Anterior cingulate cortex (tissue), 58 donors: ENCODE data around the gene MOB3A.

Source experiments
- DNase-seq, 58 donors: peaks; one replicate each; lab custom pipeline; 2025; lab: John Stamatoyannopoulos, UW

MOB3A gene

DNA sequence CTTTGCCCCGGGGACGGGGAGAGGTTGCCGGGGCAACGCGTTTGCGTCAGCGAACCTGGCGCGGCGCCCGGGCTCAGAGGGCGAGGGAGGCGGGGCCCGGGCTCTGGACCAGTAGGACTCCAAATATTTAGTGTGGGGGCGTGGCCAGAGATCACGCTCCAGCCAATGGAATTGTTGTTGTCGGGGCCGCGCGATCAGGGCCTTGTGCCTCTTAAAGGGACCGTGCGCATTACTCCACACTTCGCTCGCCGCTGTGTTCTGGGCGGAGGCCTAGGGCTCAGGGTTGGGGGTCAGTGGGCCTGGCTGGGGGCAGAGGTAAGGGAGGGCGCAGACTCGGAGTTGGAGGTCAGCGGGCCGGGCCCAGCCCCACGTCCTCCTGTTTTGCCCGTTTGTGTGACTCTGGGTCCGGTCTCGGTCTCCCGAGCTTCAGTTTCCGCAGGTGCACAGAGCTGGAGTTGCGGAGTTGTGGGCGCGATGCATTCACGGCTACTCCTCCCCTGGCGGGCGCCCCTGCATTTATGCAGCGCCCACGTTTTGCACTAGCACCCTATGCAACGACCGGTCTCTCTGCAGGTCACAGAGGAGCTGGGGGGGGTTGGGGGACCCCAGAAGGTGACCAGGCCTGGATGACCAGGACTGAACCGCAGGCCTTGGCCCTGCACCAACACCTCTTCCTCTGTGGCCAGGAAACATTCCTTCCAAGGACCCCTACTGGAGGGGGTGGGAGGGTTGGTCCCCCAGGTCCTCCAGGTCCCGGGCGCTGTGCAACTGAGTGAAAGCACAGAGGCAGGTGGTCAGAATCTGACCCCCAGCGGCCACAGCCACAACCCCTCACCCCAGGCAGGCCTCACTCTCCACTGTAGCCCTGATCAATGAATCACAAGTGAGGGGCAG is 34.4 kb downstream of the MOB3A start:
- DNase-seq, result peak; percentile 78 to 100 (median 98)

DNA sequence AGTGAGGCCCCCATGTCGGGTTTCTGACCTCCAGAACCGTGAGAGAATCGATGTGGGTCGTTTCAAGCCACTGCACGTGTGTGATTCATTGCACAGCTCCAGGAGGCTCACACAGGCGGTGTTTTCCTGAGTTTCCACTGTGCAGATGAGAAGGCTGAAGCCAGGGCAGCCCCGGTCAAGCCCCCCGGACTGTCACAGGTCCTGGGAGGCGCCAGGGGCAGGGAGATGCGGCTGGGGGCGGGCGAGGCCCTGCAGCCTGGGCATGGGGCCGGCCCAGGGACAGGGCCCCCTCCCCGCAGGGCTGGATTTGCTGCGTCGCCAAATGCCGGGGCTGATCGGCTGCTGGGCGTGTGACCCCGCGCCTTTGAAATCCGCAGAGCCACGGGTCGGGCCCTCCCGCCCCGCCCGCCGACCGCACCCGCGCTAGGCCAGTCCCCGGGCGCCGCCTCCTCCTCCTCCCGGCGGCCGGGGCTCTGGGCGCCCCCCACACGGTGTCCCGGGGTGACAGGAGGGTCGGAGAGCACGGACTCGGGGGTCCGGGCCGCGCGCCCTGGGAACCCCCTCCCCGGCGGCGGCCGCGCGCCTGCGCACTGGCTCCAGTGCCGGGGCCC is 35.1 kb downstream of the MOB3A start:
- peak in 43 of 58 donors; percentile 19 to 91 (median 77) for DNase-seq

DNA sequence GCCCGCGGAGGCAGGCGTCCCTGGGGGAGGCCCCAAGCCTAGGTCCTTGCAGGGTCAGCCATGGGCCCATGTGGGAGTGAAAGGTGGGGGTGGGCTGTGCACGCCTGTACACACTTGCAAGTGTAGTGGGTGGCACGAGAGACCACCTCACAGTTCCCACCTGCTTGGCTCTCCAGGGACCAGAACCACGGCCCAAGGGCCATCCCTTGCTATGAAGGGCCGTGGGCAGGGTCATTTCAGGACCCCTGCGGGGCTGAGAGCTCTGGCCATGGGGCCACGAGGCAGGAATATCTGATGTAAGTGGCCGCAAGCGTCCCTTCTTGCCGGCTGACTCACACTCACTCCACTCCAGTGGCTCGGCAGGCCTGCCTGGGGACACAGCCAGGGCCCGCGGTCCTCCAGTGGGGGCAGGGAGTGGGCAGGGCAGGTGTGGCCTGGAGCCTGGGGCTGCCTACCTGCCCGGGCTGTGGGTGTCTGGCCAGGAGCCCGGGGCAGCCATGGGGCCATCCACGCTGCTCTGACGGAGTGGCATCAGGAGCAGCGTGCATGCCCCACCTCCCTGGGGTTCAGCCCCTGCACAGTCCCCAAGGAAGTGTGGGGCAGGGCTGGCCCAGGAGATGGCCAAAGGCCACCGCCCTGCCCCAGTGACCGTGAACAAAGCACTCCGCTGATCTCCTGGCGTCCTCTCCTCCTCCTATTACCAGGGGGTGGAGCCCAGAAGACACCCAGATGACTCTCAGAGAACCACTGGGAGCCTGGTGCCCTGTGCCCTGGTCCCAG is 36.5 kb downstream of the MOB3A start:
- DNase-seq, result peak in 37 of 58 donors; percentile 4 to 81 (median 50)

DNA sequence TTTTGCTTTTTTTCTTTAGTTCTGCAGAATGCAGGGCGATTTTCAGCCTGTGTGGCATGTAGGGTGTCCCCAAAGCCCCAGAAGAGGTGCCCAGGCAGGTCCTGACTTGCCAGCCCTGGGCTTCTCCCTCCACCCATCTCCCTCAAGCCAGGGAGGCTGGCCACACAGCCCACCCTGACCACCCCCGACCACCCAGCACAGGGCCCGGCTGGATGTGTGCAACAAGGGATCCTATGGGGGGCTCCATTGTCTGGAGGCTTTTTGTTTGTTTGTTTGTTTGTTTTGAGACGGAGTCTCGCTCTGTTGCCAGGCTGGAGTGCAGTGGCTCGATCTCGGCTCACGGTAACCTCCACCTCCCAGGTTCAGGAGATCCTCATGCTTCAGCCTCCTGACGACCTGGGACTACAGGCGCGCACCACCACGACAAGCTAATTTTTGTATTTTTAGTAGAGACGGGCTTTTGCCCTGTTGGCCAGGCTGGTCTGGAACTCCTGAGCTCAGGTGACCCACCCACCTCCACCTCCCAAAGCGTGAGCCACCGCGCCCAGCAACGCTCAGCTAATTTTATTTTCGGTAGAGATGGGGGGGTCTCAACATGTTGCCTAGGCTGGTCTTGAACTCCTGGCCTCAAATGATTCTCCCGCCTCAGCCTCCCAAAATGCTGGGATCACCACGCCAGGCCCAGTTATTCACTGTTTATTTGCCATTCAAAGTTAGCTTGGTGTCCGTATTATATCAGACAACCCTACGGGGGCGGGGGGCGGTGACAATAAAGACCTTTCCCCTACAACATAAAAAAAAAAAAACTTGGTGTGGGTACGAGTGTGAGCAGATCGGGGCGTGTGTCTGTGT is 37.3 kb downstream of the MOB3A start:
- DNase-seq, result no peak

DNA sequence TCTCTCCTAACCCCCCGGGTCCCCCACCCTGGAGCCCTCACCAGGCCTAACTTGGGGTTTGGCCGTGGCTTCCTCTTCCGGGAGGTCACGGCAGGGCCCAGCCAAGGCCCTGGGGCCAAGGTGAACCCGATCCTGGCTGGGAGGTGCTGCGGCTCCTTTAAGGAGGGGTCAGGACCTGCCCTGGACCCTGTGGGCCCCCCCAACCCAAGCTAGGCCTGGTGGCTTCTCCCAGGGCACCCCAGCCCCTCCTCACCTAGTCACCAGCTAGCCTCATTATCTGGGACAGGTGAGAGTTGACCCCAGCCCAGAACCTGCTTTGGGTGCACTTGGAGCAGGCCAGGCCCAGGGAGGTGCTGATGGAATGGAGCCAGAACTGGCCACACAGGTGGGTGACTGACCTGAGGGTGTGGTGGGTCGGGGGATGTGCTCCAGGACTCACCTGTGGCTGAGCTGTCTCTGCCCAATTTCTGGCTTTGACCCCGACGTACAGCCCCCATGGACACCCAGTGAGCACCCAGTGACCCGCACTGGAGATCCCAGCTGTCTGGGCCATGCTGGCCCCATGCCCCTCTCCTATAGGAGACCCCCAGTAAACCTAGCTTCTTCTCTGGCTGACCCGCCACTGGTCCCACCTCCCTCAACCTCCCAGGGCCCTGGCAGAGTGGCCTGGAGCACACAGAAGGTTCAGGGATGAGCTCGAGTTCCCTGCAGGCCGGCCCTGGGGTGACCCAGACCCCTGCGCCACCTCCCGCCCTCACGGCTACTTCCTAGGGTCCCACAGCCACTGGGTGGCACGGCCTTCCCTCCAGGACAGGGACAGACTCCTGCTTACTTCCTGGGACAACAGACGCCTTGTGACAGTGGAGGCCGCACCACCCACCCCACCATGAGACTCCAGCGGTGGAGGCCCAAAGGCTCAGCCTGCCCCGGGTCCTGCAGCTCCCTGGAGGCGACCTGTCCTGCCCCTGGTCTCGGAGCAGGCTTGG is 38.3 kb downstream of the MOB3A start:
- no peak for DNase-seq

DNA sequence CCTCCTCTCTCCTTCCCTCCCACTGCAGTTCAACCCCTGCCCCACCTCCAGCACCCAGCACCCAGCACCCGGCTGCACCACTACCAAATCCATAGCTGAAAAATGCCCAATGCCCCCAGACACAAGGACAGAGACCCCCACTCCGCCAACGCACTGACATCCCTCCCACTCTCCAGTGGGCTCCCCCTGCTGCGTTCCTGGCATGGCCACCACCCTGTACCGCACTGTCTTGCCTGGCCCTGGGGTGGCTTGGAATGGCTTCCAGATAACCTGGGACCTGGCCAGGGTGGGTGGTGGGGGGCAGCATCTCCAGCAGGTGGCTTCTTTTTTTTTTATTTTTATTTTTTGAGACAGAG is 39.3 kb downstream of the MOB3A start:
- DNase-seq, result no peak

DNA sequence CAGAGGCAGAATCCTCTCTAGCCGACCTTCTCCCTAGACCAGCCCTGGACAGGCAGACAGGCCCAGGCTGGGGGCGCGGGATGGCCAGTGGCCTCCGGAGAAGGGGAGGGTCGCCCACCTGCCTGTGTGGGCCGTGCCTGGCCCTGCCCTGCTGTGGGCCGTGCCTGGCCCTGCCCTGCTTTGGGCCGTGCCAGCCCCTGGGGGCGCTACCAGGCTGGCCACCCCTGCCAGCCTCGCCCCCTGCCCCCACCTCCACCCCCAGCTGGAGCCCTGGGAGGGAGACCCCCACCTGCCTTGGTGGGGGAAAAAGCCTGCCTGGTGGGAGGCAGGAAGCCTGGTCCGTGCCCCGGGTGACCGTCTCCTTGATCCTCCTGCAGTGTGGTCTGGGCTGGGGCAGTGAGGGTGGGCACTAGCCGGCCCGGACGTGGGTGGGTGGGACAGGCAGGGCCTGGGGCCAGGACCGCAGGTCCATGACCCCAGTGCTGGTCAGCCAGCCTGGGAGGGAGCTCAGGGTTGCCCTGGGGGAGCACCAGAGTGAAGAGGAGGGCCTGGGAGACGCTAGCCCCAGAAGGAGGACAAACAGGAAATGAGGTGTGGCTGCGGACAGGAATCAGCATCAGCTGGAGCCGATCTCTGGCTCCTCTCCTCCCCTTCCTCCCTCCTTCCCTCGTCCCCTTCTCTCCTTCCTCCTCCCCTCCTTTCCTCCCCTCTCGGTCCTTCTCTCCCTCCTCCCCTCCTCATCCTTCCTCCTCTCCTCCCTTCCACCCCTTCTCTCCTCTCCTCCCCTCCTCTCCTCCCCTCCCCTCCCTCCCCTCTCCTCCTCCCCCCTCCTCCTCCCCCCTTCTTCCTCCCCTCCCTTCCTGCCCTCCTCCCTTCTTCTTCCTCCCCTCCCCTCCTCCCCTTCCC is 39.9 kb downstream of the MOB3A start:
- peak in 5 of 58 donors; percentile 8 to 60 (median 31) for DNase-seq

DNA sequence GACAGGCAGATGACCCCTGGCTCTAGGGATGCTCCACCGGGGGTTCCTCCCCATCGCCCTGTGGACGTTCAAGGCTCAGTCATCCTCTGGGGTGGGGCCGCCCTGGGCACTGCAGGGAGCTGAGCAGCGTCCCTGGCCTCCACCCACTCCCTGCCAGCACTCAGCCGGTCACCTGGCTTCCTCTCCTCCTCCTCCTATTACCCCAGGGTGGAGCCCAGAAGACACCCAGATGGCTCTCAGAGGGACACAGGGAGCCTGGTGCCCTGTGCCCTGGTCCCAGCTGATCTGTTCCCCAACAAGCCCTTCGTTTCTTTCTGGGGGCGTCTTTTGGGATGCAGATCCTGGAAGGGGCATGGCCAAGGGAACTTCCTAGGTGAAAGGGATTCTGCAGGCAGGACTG is 41.4 kb downstream of the MOB3A start:
- no peak for DNase-seq

DNA sequence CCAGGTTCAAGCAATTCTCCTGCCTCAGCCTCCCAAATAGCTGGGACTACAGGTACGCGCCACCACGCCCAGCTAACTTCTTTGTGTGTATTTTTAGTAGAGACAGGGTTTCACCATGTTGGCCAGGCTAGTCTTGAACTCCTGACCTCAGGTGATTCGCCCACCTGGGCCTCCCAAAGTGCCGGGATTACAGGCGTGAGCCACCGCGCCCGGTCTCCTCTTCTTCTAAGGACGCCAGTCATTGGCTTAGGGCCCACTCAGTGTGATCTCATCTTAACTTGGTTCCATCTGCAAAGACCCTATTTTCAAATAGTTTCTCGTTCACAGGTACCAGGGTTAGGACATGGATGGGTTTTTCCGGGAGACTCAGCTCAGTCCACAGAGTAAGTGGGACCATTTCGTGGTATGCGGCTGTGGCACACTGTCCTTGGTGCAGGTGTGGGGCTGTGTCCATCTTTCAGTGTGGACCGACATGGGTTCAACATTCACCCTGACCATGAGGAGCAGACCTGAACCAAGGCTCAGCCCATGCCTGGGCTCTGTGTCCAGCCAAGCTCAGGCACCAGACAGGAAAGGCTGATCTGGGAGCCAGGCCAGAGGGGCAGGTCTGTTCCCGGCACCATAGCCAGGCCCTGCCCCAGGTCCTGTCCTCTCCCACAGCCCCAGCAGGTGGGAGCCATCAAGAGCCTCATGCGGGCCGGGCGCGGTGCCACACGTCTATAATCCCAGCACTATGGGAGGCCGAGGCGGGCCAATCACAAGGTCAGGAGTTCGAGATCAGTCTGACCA is 42.3 kb downstream of the MOB3A start:
- peak in 13 of 58 donors; percentile 13 to 73 (median 24) for DNase-seq

DNA sequence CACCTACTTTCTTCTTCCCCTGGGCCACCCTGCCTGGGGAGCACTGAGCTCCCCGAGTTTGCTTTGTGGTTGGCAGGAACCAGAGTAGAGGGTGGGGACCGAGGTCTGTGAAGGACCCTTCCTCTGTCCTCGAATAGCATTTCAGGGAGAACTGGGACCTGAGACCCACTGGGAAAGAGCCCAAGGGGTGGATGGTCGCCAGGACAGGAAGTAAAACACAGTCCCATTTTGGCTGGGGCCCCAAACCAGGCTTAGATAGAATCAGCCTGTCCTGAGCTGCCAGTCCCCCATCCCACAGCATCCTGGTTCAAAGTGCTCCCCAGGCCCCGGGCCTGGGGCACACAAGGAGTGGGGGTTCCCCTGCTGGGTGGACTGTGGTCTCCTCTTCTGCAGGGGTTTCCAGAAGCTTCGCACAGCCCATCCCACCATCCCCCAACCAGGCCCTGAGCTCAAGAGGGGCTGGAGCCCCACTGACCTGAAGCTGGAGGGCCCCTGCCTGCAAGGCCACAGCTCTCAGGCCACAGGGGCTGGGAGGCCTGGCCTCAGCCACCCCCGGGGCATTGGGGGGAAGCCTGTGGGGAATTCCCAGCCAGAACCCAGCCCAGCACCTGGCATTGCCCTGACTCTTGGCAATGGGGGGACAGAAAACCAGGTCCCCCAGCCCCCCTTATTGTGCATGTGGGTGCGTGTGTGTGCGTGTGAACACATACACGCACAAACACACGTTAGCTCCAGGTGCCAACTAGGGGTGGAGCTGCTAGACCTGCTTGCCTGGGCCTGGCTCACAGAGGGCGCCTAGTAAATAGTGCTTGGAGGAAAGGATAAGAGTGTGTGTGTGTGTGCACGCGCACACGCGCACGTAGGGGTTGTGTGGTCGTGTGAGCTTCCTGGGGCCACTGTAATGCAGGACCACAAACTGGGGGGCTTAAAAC is 44.1 kb downstream of the MOB3A start:
- DNase-seq, result peak in 14 of 58 donors; percentile 10 to 49 (median 36)

DNA sequence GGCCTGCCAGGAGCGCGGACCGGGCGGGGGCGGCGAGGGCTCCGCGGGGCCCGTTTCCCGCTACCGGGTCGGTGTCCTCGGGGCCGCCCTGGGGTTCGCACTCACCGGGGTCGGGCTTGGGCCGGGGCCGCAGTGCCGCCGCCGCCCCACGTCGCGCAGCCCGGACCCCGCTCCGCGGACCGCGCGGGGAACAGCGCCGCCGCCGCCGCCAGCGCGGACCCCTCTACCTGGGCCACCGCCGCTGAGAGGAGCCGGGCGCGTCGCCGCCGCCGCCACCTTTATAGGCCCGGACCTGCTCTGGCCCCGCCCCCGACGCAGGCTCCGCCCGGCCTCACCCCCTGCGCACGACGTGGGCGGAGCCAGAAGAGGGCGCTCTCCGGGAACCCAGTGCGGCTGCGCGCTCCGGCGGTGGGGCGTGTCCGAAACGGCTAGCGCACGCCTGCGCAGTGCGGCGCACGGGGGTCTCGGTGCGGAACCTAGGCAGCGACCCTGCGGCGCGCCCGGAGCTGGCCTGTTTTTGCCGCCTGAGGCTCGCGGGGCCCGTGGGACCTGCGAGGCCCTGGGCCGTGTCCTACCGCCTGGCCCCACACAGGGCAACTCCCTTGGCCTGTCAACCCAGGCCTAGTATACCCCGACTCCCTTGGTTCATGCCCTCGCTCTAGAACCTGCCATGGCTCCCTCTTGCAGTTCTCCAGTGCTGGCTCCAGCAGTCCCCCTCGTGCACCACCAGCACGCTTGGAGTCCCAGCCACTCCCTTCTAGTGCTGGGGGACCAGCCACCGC is 44.9 kb downstream of the MOB3A start, which contains the start of gene MKNK2:
Gene MKNK2, minus strand, starts transcription at position 254 of the 782 bp plus-strand sequence. CDS start 393 bp downstream, outside the sequence.
- peak in 57 of 58 donors; percentile 56 to 96 (median 89) for DNase-seq

DNA sequence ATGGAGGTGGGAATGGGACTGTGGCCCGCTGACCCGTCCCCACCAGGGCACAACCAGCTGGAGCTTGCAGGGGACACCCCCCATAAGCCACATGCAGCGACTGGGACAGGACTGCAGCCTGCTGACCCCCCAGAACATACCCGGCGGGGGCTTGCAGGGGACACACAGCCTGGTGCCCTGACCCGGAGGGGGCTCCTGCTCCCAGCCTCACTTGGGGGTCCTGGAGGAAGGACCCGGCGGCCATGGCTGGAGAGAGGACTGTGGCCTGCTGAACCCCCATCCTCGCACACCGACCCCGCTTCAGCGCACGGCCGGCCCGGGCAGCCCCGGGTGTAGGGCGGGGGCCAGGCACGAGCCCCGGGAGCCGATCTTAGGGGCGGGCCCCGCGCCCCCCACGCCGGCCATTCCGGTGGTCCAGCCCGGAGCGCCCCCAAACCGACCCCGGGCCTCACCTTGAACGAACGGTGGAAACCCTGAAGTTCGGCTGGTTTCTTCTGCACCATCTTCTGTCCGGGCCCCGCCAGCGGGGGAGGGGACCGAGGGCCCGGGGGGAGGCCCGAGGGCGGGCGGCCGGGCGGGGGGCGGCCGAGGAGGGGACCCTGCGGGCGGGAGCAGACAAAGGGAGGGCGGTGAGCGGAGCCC is 45.7 kb downstream of the MOB3A start:
- DNase-seq, result peak in 7 of 58 donors; percentile 43 to 63 (median 60)

DNA sequence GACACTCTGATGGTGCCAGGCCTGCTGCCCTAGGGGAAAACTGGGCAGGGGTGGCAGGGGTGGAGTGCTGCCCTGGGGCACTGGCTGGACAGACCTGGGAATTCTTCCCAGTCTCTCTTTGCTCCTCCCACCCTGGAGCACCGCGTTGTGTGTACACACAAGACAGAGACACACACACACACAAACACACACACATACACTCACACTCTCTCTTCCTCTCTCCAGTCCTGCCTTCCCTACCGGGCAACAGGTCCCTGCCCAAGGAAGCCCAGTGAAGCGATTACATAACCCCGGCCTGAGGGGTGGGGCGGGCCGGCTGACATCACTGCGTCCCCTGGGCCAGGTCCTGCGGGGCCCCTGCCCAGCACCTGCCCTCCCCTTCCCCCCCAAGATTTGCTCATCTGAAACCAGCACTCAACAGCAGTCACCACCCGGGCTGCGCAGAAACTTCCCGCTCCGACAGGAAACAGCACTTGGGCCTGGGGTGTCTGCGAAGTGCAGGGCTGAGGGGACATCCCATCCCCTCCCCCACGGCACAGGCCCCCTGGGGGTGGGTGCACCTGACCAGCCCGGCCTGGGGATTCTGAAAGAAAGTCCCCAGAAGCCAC is 46.3 kb downstream of the MOB3A start:
- peak in 54 of 58 donors; percentile 13 to 91 (median 71) for DNase-seq
